Uterus (tissue), 4 donors: ENCODE results near the gene GRIK3. TPM values are rescaled to one million over a fixed set of nuclear protein-coding genes. Genes with fewer than 3 reads are reported as not detected.

ENCODE experiments used
- DNase-seq, 2 donors: peaks; one replicate each; pipeline ENCODE4 v3.0.0-alpha.2; 2019 to 2020
- H3K27ac ChIP-seq, 2 donors: fragments of 200-600 bp; sonication (generic); 1 replicate in 1 of 2; 2 replicates in 1 of 2; pipeline ENCODE4 v1.5.1; 2016 to 2018
- H3K27me3 ChIP-seq, 2 donors: fragments of 200-600 bp; sonication (generic); one replicate each; pipeline ENCODE4 v1.5.1; 2018 to 2019; ENCODE audit warnings: control low read depth in 1 of 2
- H3K36me3 ChIP-seq, 2 donors: fragments of 200-600 bp; sonication (generic); one replicate each; pipeline ENCODE4 v1.5.1; 2019; ENCODE audit warnings: control low read depth in 1 of 2
- H3K4me1 ChIP-seq, 2 donors: fragments of 200-600 bp; sonication (generic); one replicate each; pipeline ENCODE4 v1.5.1; 2018 to 2019; ENCODE audit warnings: control low read depth in 1 of 2
- H3K4me3 ChIP-seq, 2 donors: fragments of 200-600 bp; sonication (generic); 1 replicate in 1 of 2; 2 replicates in 1 of 2; pipeline ENCODE4 v1.5.1; 2018 to 2019; ENCODE audit warnings: mild to moderate bottlenecking in 1 of 2
- H3K9me3 ChIP-seq, 2 donors: fragments of 200-600 bp; sonication (generic); one replicate each; pipeline ENCODE4 v1.5.1; 2019; ENCODE audit warnings: control low read depth in 1 of 2
- CTCF ChIP-seq, 4 experiments: fragments of 200-600 bp in 2 of 4; fragments of 450-650 bp in 2 of 4; sonication (generic) in 2 of 4; IDR thresholded peaks; one replicate each; pipeline ENCODE4 v1.5.1; 2016 to 2019; ENCODE audit warnings: antibody characterized with exemption in 4 of 4, mild to moderate bottlenecking in 2 of 4, moderate library complexity in 1 of 4
- POLR2A ChIP-seq, 2 donors: fragments of 450-650 bp; IDR thresholded peaks; one replicate each; pipeline ENCODE4 v1.6.1; 2016; ENCODE audit warnings: antibody characterized with exemption in 2 of 2, mild to moderate bottlenecking in 1 of 2, moderate library complexity in 1 of 2
- intact Hi-C: fragments of 100-400 bp; cut with DNase I; formaldehyde crosslinking; loops from one replicate; pipeline ENCODE4 v1.15.1; 2023; ENCODE audit warnings: low total_unique reads
- total RNA-seq, 4 donors: library from RNA; depleted of rRNA in 3 of 4; stranded (reverse); fragments of >200 nt in 3 of 4; gene quantifications; one replicate each; pipeline versions ENCODE4 v1.1.0 to v1.2.4, GENCODE V29; 2014 to 2023
- donor health status: DM: yes; HTN: yes; CAD: no.

The GRIK3 gene
- total RNA-seq, 4 donors from 2014 or later, result 0.52 to 1.6 TPM; not detected in 2

DNA sequence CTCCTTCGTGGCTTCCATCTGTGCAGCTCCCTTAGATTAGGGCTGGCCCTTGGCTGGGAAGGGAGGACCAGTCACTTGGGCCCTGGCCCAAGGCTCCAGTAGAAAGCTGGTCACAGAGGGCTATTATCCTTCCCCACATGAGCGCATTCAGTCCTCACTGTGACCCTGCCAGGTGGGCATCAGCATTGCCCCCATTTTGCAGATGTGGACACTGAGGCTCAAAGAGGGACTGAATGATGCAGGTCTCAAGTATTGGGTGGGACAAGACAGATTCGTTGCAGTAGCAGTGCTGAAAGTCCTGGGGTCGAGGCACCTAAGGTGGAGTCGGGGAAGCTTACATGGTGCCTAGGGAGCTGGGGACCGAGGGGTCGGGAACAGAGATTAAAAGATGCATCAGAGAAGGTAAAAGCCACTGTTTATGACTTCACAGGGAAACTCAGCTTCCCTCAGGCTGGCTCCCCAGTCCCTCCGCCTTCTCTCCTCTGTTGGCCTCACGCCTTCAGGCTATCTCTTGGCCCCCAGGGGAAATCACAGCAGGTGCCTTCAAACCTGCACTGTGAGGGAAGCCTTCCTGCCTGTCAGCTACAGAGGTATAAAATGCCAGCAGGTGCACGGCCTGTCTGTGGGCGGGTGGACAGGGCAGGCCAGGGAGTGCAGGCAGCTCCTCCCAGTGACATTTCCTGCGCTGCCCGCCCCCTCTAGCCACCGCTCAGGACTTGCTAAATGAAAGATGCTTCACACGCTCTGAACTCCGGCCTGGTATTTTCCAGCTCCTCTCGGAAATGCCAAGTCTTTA lies 178.4 kb downstream of the GRIK3 start:
- H3K27me3 ChIP-seq, result no peaks in the 10 kb centered on the region
- no peak for DNase-seq
- intact Hi-C loops, result no loop called here

DNA sequence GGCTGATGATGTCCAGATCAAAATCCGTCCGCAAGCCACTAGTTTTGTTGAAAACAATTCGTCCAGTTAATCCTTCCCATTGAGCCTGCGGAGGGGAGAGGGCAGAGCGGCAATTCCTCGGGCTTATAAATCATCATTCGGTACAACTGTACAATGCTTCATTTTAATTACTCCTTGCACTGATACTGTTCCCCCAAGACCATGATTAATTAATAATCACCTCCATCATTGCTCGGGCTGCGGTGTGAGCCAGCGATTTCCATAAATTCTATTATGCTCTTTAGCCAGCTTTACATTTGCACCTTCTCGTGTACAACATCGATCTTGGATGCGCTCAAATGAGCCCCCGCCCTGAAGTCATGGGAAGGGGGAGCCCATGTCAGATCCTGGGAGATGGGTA lies 180.7 kb downstream of the GRIK3 start:
- intact Hi-C loops, result no loop called here

More for the DNA sequence above, 178.4 kb downstream of the GRIK3 start:
- Histone ChIP-seq H3K4me3 (no peak overlapping the region), H3K9me3 (no peaks in the 10 kb centered on the region), H3K4me1 (no peaks in the 10 kb centered on the region), H3K36me3 (no peaks in the 10 kb centered on the region), H3K27ac (no peak overlapping the region)
- TF ChIP-seq CTCF (IDR thresholded peaks at IDR 0.05), result no peak
- TF ChIP-seq POLR2A (IDR thresholded peaks at IDR 0.05), result no peak

DNA sequence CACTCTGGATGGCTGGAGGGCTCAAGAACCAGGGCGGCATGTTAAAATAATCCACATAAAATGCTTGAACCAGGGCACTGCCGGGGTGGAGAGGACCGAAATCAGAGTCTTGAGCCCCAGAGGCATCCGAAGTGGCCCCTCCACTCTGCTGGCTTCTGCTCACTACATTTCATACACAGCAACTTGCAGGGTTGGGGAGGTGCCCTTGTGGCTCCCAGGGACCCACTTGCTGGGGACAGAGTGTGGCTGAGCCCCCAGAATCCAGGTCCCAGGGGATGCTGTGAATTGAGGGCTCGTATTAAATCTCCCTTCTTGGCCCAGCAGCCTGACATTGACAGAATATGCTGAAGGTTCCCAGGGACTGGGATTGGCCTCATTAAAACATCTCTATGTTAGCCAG lies 181.7 kb downstream of the GRIK3 start:
- no peaks in the 10 kb centered on the region for H3K4me1 ChIP-seq
- H3K27ac ChIP-seq, result no peak overlapping the region
- TF ChIP-seq POLR2A (IDR thresholded peaks at IDR 0.05), result no peak
- DNase-seq, result no peak
- H3K36me3 ChIP-seq, result no peaks in the 10 kb centered on the region
- intact Hi-C loops, result no loop called here
- no peak overlapping the region for H3K4me3 ChIP-seq
- H3K27me3 ChIP-seq, result no peaks in the 10 kb centered on the region
- no peaks in the 10 kb centered on the region for H3K9me3 ChIP-seq

More for the DNA sequence above, 180.7 kb downstream of the GRIK3 start:
- DNase-seq, result no peak
- no peaks in the 10 kb centered on the region for H3K36me3 ChIP-seq
- no peak for TF ChIP-seq POLR2A (IDR thresholded peaks at IDR 0.05)
- no peak for TF ChIP-seq CTCF (IDR thresholded peaks at IDR 0.05)
- H3K4me3 ChIP-seq, result no peak overlapping the region
- no peaks in the 10 kb centered on the region for H3K4me1 ChIP-seq
- H3K27me3 ChIP-seq, result no peaks in the 10 kb centered on the region
- no peak overlapping the region for H3K27ac ChIP-seq
- H3K9me3 ChIP-seq, result no peaks in the 10 kb centered on the region

DNA sequence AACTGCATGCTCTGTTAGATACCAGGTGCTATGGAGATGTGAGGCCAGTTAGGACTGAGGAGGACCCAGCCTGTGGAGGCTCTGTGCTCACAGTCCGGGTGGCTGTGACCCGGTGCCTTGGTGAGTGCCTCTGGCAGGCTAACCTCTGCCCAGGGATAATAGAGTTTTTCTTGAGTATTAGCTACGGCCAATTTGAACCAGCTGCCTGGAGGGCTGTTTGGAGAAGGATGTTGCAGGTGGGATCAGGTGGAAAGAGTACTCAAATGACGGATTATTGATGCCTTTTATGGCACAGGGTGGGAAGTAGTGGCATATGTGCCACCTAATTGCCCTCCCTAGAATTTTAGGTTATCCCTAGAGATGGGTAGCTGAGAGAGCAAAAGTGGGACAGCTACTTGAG lies 182.7 kb downstream of the GRIK3 start:
- H3K4me1 ChIP-seq, result no peaks in the 10 kb centered on the region
- no peaks in the 10 kb centered on the region for H3K27me3 ChIP-seq
- no peaks in the 10 kb centered on the region for H3K36me3 ChIP-seq
- H3K4me3 ChIP-seq, result no peak overlapping the region
- no peak for TF ChIP-seq CTCF (IDR thresholded peaks at IDR 0.05)
- TF ChIP-seq POLR2A (IDR thresholded peaks at IDR 0.05), result no peak
- H3K9me3 ChIP-seq, result no peaks in the 10 kb centered on the region
- no peak for DNase-seq
- no peak overlapping the region for H3K27ac ChIP-seq
- intact Hi-C loops, result no loop called here

- intact Hi-C loops, result no loop called here
- no peak overlapping the region for H3K27ac ChIP-seq
Measured at GRCh38 chr1:36851087-36851486, 183.2 kb downstream of the GRIK3 start.

More at GRCh38 chr1:36851087-36851486, 183.2 kb downstream of the GRIK3 start:
- no peaks in the 10 kb centered on the region for H3K36me3 ChIP-seq
- H3K4me1 ChIP-seq, result no peaks in the 10 kb centered on the region
- no peak overlapping the region for H3K4me3 ChIP-seq
- TF ChIP-seq POLR2A (IDR thresholded peaks at IDR 0.05) (no peak), CTCF (IDR thresholded peaks at IDR 0.05) (no peak)
- DNase-seq, result no peak
- no peaks in the 10 kb centered on the region for H3K27me3 ChIP-seq
- no peaks in the 10 kb centered on the region for H3K9me3 ChIP-seq
